HG03139 (cell line): ENCODE data around the gene BOD1.
"Not testable (repeated sequence)": the region's sequence is repeated elsewhere in the genome, so short reads cannot be mapped to it uniquely, and the experiment has no call there.

Experiments
- ATAC-seq: cut with Tn5 transposase; IDR thresholded peaks from one replicate; pipeline ENCODE4 v1.9.1; 2021; ENCODE audit not compliant: unreplicated experiment

BOD1 gene

GRCh38 chr5:173620784-173621183 lies 4.3 kb upstream of the BOD1 start:
- no peak for ATAC-seq

- no peak for ATAC-seq
Observed at GRCh38 chr5:173618927-173619519, 2.6 kb upstream of the BOD1 start.

GRCh38 chr5:173615884-173616576 lies 420 bp downstream of the BOD1 start:
- peak; percentile 50 for ATAC-seq

GRCh38 chr5:173614591-173614990 lies 1.9 kb downstream of the BOD1 start:
- ATAC-seq, result no peak

- ATAC-seq, result no peak
Observed at GRCh38 chr5:173613433-173614159, 2.9 kb downstream of the BOD1 start.

- ATAC-seq, result no peak
Observed at GRCh38 chr5:173612948-173613347, 3.5 kb downstream of the BOD1 start.

GRCh38 chr5:173611706-173612105 lies 4.7 kb downstream of the BOD1 start:
- ATAC-seq, result no peak

- no peak for ATAC-seq
Observed at GRCh38 chr5:173604141-173604540, 12.3 kb downstream of the BOD1 start.

GRCh38 chr5:173602423-173602822 lies 14.0 kb downstream of the BOD1 start:
- ATAC-seq, result no peak

GRCh38 chr5:173598686-173599085 lies 17.8 kb downstream of the BOD1 start:
- no peak for ATAC-seq

GRCh38 chr5:173597304-173597703 lies 19.1 kb downstream of the BOD1 start:
- ATAC-seq, result no peak

- ATAC-seq, result no peak
Observed at GRCh38 chr5:173595841-173596240, 20.6 kb downstream of the BOD1 start.

GRCh38 chr5:173594061-173594460 lies 22.4 kb downstream of the BOD1 start:
- no peak for ATAC-seq

GRCh38 chr5:173592050-173592669 lies 24.3 kb downstream of the BOD1 start:
- ATAC-seq, result no peak

GRCh38 chr5:173591056-173591514 lies 25.4 kb downstream of the BOD1 start:
- no peak for ATAC-seq

GRCh38 chr5:173590436-173591055 lies 25.9 kb downstream of the BOD1 start:
- ATAC-seq, result no peak

GRCh38 chr5:173586133-173586532 lies 30.3 kb downstream of the BOD1 start:
- not testable (repeated sequence) for ATAC-seq

GRCh38 chr5:173583346-173583745 lies 33.1 kb downstream of the BOD1 start:
- no peak for ATAC-seq

GRCh38 chr5:173582216-173583111 lies 34.0 kb downstream of the BOD1 start:
- no peak for ATAC-seq
